Gastroesophageal sphincter (tissue), 4 donors: ENCODE results near the gene GRK3. TPM values are rescaled to one million over a fixed set of nuclear protein-coding genes. Genes with fewer than 3 reads are reported as not detected.
A peak's percentile ranks its signal among the peaks of the same experiment; 100 is the strongest.
"Not testable (repeated sequence)": the region's sequence is repeated elsewhere in the genome, so short reads cannot be mapped to it uniquely, and the experiment has no call there.

Source experiments
- ATAC-seq: fragments of 150-250 bp; one replicate; pipeline ENCODE4 v1.9.1; 2016; ENCODE audit warnings: mild to moderate bottlenecking, moderate library complexity
- H3K27ac ChIP-seq, 4 donors: fragments of 200-600 bp; sonication (generic) in 3 of 4; 1 replicate in 3 of 4; 2 replicates in 1 of 4; pipeline ENCODE4 v1.5.1; 2016 to 2019
- H3K27me3 ChIP-seq: fragments of 200-600 bp; sonication (generic); one replicate; pipeline ENCODE4 v1.5.1; 2019
- H3K36me3 ChIP-seq, 2 donors: fragments of 200-600 bp; sonication (generic); one replicate each; pipeline ENCODE4 v1.5.1; 2019; ENCODE audit warnings: control low read depth in 1 of 2
- H3K4me1 ChIP-seq, 3 donors: fragments of 200-600 bp; sonication (generic); 1 replicate in 2 of 3; 2 replicates in 1 of 3; pipeline ENCODE4 v1.5.1; 2016 to 2019; ENCODE audit warnings: control low read depth in 2 of 3
- H3K4me3 ChIP-seq, 2 donors: fragments of 200-600 bp; sonication (generic); one replicate each; pipeline ENCODE4 v1.5.1; 2019; ENCODE audit warnings: mild to moderate bottlenecking in 1 of 2, moderate library complexity in 1 of 2
- H3K9me3 ChIP-seq, 3 donors: fragments of 200-600 bp; sonication (generic); one replicate each; pipeline ENCODE4 v1.5.1; 2017 to 2019; ENCODE audit warnings: control low read depth in 2 of 3
- CTCF ChIP-seq, 4 experiments: fragments of 200-600 bp in 2 of 4; fragments of 450-650 bp in 2 of 4; sonication (generic) in 1 of 4; IDR thresholded peaks; one replicate each; pipeline ENCODE4 v1.5.1; 2017 to 2019; ENCODE audit warnings: antibody characterized with exemption in 4 of 4, mild to moderate bottlenecking in 2 of 4, moderate library complexity in 2 of 4
- EP300 ChIP-seq: sonication (generic); formaldehyde crosslinking; IDR thresholded peaks from one replicate; pipeline ENCODE4 v1.6.1; 2017; ENCODE audit warnings: antibody characterized with exemption, mild to moderate bottlenecking
- POLR2A ChIP-seq, 2 donors: fragments of 450-650 bp; IDR thresholded peaks; one replicate each; pipeline ENCODE4 v1.6.1; 2017; ENCODE audit warnings: antibody characterized with exemption in 2 of 2, mild to moderate bottlenecking in 2 of 2, moderate library complexity in 1 of 2
- POLR2AphosphoS5 ChIP-seq: sonication (generic); formaldehyde crosslinking; IDR thresholded peaks from one replicate; pipeline ENCODE4 v1.6.1; 2017; ENCODE audit warnings: antibody characterized with exemption
- whole genome bisulfite sequencing, 2 donors: methylation state at CpG; one replicate each; pipeline ENCODE4 v1.1.5; 2018; ENCODE audit warnings: low coverage in 1 of 2; 5-methylcytosine and 5-hydroxymethylcytosine counted together
- total RNA-seq, 4 donors: library from RNA; depleted of rRNA; stranded (reverse); fragments of >200 nt; gene quantifications; one replicate each; pipeline ENCODE4 v1.1.0, GENCODE V29; 2016

The GRK3 gene
- total RNA-seq, 4 donors from 2014 or later: 3.9 to 7.8 (median 4.5) TPM

DNA sequence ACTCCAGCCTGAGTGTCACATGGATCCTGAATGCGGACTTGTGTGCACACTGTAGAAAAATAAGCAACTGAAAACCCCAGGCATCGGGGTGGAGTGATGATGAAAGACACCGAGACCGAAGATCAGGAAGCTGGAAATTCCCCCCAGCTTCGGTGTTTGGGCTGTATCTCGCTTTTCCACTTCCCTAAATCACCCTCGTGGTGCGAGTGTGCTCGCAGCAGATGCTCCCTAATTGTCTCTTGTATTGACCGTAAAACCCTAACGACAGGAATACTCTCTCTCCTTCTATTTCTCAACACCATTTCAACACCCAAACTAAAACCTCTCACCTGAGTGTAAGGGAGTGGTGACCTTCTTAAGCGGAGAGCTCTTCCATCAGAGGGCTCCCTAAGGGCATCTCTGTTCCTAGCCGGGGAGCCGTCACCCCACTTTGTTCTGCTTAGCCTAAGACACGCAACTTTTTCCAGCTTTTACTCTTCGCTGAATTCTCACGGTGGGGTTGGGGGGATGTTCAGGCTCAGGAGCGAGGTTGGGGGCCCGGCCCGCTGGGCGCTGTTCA lies 635 bp upstream of the GRK3 start:
- 8% methylated on average over 12 to 15 of the region's 21 CpGs for WGBS, 2 donors
- ATAC-seq: peak; percentile 22
- H3K27ac ChIP-seq: peak overlapping the region in 3 of 4 donors; percentile 73 to 83 (median 73)

GRCh38 chr22:25564979-25565677 lies 653 bp downstream of the GRK3 start:
- no peak for ATAC-seq
- TF ChIP-seq CTCF (IDR thresholded peaks at IDR 0.05) (no peak), EP300 (no peak), POLR2AphosphoS5 (no peak), POLR2A (IDR thresholded peaks at IDR 0.05) (no peak)
- Histone ChIP-seq H3K27ac (peak overlapping the region in 3 of 4 donors; percentile 67 to 83 (median 73)), H3K36me3 (no peaks in the 10 kb centered on the region), H3K4me1 (peaks cover 0 to 29% (median 5%) of the 10 kb centered on the region in 3 donors), H3K4me3 (peak overlapping the region; percentile 76 to 83), H3K27me3 (no peaks in the 10 kb centered on the region), H3K9me3 (no peaks in the 10 kb centered on the region)
- WGBS, 2 donors: 1 to 10% methylated on average over 2 to 13 of the region's 61 CpGs

More for the DNA sequence above, 635 bp upstream of the GRK3 start:
- H3K4me3 ChIP-seq: peak overlapping the region; percentile 72 to 83
- H3K9me3 ChIP-seq: no peaks in the 10 kb centered on the region
- TF ChIP-seq POLR2AphosphoS5: no peak
- TF ChIP-seq EP300: no peak
- TF ChIP-seq CTCF (IDR thresholded peaks at IDR 0.05): no peak
- no peak for TF ChIP-seq POLR2A (IDR thresholded peaks at IDR 0.05)
- no peaks in the 10 kb centered on the region for H3K27me3 ChIP-seq
- H3K36me3 ChIP-seq: no peaks in the 10 kb centered on the region
- peaks cover 0 to 29% (median 5%) of the 10 kb centered on the region in 3 donors for H3K4me1 ChIP-seq

GRCh38 chr22:25566186-25566897 lies 1.9 kb downstream of the GRK3 start:
- no peaks in the 10 kb centered on the region for H3K9me3 ChIP-seq
- no peak overlapping the region for H3K27ac ChIP-seq
- peak overlapping the region in 1 of 2 donors; percentile 83 for H3K4me3 ChIP-seq
- H3K36me3 ChIP-seq: no peaks in the 10 kb centered on the region
- H3K27me3 ChIP-seq: no peaks in the 10 kb centered on the region
- 83 to 92% methylated on average over 5 of the region's 5 CpGs for WGBS, 2 donors
- TF ChIP-seq EP300 (no peak), POLR2AphosphoS5 (no peak), CTCF (IDR thresholded peaks at IDR 0.05) (no peak)
- H3K4me1 ChIP-seq: peaks cover 0 to 29% (median 5%) of the 10 kb centered on the region in 3 donors
- ATAC-seq: no peak

GRCh38 chr22:25566898-25567235 lies 2.4 kb downstream of the GRK3 start:
- Histone ChIP-seq H3K4me3 (peak overlapping the region in 1 of 2 donors; percentile 83), H3K9me3 (no peaks in the 10 kb centered on the region), H3K36me3 (no peaks in the 10 kb centered on the region), H3K4me1 (peaks cover 0 to 29% (median 5%) of the 10 kb centered on the region in 3 donors), H3K27ac (no peak overlapping the region), H3K27me3 (no peaks in the 10 kb centered on the region)
- no peak for ATAC-seq
- 67 to 92% methylated on average over 2 of the region's 2 CpGs for WGBS, 2 donors
- TF ChIP-seq POLR2A (IDR thresholded peaks at IDR 0.05): no peak

DNA sequence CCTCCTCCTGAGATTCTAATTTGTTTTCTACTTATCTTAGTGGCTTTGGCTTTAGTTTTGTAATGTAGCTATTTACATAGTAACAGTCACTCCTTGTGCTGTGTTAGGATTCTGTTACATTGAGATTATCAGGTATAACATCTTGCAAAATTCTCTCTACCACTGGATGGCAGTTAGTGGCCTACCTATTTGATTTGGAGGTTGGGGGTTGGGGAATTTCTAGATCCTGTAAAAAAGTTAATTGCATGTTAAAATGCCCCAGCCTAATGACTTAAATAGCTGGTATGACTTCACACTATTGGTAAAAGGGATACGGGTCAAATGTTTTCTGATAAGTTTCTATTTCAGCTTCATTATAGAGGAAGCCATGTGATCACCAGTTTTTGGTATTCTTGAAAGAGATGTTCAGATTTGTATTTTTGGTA lies 2.8 kb downstream of the GRK3 start:
- Histone ChIP-seq H3K4me3 (no peak overlapping the region), H3K4me1 (peaks cover 0 to 29% (median 5%) of the 10 kb centered on the region in 3 donors), H3K27me3 (no peaks in the 10 kb centered on the region), H3K36me3 (no peaks in the 10 kb centered on the region), H3K27ac (no peak overlapping the region), H3K9me3 (no peaks in the 10 kb centered on the region)
- no peak for TF ChIP-seq CTCF (IDR thresholded peaks at IDR 0.05)
- no peak for TF ChIP-seq EP300
- TF ChIP-seq POLR2A (IDR thresholded peaks at IDR 0.05): no peak
- no peak for TF ChIP-seq POLR2AphosphoS5
- ATAC-seq: no peak
- 69 to 88% methylated on average over 1 of the region's 1 CpG for WGBS, 2 donors

DNA sequence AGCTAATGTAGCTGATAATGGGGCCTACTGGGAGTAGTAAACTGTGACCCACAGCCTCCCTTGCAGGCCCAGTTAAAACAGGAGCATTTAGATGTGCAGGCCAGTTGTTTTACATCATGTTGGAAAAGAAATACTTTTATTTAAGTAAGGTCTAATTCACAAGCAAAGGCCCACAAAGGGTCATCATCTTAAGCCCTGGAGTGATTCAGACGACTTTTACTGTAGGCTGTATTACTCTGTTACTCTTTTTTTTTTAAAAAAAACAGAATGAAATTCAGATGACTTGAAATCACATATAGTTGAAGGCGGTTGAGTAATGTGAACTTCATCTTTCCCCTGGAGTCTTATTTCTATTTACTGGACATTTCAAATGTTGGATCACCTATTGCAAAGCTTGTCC lies 3.6 kb downstream of the GRK3 start:
- not testable (repeated sequence) for H3K27ac ChIP-seq, H3K9me3 ChIP-seq, H3K27me3 ChIP-seq, H3K36me3 ChIP-seq, H3K4me3 ChIP-seq, ATAC-seq
- peaks cover 0 to 29% (median 5%) of the 10 kb centered on the region in 3 donors for H3K4me1 ChIP-seq
- 69 to 82% methylated on average over 2 of the region's 2 CpGs for WGBS, 2 donors
